ENCODE data around the gene GP9.
"Not testable (repeated sequence)": the region's sequence is repeated elsewhere in the genome, so short reads cannot be mapped to it uniquely, and the experiment has no call there.

GP9 gene

DNA sequence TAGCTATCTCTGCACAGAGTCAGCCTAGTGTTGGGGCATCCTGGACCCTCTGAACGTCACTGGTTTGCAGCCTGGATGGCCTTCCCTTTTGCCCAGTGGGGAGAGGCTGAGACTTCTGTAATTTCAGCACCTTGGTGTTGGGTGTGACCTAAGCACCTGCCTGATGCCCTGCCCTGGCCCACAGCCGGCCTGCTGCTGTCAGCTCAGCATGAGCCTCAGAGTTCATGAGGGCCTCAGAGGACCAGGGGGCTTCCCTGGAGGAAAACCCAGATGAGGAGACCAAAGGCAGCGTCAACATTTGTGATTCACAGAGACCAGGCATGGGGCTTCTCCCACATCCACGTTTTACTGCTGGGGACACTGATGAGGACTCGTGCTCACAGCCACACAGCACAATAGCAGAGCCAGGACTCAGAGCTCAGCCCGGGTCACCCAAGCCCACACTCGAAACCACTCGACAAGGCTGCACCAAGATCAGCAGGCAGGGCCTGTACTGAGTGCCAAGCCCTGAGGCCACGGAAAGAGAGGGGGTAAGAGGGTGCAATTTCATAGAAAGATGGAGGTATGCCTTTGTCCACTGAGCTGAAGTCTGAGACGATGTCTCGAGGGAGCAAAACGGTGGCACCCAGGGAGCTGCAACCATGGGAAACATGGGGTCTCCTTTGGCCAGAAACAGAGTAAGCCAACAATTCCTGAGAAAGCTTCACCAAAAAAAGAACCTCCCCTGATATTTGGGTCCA, 9.9 kb upstream of the GP9 start:
- DNase-seq (ENCODE audit: low read depth in 2 of 2), result no peak

DNA sequence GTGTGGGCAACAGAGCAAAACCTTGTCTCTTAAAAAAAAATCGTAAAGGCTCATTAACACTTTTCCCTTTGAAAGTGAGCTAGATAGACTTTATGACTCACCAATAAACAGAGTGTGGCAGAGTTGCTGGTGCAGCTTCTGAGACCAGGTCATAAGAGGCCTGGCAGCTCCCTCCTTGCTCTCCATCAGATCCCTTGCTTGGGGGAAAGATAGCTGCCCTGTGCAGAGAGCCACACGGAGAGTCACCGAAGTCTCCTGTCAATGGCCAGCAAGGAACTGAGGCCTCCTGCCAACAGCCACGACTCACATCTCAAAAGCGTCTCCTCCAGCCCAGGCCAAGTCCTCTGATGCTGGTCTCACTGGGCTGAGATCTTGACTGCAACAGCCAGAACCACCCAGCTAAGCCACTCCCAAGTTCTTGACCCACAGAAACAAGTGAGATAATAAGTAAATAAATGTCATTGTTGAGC, 8.7 kb upstream of the GP9 start:
- no peak for DNase-seq (ENCODE audit: low read depth in 2 of 2)

DNA sequence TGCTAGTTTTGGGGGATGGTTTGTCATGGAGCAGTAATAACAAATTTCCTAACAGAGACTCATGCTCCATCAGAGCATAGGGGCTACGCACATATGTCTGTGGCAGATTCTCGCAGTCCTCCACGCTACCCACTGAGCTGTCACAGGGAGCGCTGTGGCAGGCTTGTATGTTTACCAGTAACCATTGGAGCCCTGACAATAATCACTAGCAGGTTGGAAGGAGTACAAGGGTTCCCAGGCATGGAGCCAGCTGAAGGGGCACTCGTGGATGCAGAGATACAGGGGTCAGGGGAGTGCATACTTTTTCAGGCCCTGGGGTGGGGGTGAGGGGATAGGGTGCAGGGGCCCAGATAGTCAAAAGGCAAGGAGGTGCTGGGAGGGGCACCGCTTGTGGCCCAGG, 7.9 kb upstream of the GP9 start:
- DNase-seq (ENCODE audit: low read depth in 2 of 2), result no peak

DNA sequence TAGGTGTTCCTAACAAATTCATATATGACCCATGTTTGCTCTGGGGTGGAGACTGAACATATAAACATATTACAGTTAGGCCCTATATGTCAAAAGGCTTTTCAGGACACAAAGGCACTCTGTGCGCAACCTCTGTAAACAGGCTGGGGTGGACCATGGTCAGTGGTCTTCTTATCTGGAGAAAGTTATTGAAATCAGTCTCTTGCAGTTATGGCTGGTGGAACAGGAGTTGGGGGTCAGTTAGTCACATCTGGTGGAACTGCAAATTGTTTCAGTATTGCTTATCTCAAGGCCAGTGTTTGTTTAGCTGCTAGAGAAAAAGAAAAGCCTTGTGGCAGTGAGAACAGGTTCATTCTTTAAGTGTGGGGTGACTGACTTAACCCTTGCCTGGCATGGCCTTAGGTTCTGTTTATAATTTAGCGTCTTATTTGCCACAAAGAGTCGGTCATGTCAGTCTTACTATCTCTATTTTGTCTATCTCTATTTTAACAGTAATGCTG, 5.9 kb upstream of the GP9 start:
- no peak for DNase-seq (ENCODE audit: low read depth in 2 of 2)

DNA sequence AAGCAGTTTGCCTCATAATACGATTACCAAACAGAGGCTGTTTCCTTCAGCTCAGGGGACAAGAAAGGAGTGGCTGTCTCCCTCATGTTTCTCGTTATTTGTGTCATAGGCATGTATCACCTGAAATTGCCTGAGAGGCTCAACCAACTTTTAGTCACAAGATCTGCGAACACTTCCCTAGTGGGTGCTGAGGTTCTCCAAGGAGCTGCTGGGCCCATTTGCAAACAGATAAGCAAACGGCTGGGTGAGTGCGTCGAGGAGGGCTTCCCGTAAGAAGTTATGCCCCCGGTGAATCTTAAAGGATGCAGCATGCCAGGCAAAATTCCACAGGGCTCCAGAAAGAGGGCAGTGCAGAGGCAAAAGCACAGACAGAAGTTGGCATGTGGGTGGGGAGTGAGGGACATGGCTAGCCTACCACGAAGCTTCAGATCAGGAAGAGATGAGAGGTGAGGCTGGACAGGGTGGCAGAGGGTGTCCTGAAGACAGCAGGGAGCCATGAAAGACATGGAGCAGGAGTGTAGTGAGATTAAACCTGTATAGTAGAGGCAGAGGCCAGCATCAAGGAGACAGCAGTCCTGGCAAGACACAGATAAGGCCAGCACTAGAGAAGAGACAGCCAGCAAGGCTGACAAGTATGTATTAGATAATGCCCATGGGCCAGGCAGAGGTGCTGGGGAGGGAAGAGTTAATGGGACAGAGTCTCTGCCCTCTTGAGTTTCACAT, 4.0 kb upstream of the GP9 start:
- DNase-seq (ENCODE audit: low read depth in 2 of 2), result no peak

DNA sequence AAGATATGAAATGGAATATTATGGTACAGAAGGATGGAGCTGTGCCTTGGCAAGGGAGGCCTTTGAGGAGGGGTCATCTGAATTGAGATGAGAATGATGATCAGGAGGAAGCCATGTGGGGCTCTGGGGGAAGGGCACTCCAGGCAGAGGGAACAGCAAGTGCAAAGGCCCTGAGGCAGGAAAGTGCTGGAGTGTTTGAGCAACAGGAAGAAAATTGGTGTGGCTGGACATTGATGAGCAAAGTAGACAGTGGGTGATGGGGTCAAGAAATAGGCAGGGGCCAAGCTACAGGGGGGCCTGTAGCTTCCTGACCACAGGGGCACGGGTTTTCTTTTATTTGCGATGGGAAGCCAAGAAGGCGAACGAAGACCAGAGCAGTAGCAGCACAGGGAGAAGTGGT, 3.3 kb upstream of the GP9 start:
- no peak for DNase-seq (ENCODE audit: low read depth in 2 of 2)

DNA sequence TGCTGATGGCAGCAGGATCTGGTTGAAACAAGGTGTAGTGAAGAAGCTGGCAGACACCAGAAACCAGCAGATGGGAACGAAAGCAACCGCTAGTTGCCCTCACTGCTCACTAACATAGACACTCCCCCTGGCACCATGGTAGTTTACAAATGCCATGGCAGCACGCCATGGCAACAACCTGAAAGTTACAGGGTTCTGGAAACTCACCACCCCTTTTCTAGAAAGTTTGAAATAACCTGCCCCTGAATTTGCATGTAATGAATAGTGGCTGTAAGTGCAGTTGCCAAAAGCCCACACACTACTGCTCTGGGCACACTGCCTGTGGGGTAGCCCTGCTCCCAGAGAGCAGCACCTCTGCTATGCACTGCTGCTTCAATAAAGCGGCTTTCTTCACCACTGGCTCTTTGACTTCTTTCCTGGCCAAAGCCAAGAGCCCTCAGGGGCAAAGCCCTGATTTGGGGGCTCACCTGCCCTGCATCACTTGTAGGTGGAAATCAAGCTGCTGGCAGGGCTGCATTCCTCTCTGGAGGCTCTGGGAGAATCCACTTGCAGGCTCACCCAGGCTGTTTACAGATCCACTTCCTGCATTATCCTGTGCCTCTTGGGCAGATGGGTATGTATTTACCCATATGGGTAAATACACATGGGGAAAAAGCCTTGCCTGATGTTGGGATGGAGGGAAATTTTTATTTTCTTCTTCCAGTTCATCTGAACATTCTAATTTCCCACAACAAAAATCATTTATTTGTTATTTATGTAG, 2.0 kb upstream of the GP9 start:
- no peak for DNase-seq (ENCODE audit: low read depth in 2 of 2)

DNA sequence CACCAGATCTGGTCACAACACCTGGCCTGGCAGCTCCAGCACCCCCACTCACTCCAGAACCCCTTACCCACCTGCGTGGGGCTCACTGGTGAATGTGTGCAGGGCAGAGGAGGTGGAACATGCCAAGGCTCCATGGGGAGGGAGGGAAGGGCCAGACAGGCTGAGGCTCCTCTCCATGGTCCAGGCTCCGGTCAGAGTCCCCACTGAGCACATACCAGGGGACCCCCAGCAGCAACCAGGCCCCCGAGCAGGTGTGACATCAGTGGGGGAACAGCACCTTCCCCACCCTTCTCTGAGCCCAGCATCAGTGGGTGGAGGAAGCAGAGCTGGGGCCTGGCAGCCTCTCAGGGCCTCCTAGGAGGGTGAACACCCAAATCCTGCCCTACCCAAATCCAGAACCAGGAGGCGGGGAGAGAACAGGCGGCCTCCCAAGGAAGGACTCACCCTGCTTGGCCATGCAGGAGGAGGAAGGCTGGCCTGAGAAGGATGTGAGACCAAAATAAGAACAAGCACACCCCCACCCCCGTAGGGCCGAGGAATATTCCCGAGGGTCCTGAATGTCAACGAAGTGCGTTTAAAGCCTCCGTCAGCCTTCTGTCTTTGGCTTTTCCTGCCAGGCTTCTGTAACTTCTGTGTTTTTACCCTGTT, 1.1 kb upstream of the GP9 start:
- DNase-seq (ENCODE audit: low read depth in 2 of 2), result no peak

DNA sequence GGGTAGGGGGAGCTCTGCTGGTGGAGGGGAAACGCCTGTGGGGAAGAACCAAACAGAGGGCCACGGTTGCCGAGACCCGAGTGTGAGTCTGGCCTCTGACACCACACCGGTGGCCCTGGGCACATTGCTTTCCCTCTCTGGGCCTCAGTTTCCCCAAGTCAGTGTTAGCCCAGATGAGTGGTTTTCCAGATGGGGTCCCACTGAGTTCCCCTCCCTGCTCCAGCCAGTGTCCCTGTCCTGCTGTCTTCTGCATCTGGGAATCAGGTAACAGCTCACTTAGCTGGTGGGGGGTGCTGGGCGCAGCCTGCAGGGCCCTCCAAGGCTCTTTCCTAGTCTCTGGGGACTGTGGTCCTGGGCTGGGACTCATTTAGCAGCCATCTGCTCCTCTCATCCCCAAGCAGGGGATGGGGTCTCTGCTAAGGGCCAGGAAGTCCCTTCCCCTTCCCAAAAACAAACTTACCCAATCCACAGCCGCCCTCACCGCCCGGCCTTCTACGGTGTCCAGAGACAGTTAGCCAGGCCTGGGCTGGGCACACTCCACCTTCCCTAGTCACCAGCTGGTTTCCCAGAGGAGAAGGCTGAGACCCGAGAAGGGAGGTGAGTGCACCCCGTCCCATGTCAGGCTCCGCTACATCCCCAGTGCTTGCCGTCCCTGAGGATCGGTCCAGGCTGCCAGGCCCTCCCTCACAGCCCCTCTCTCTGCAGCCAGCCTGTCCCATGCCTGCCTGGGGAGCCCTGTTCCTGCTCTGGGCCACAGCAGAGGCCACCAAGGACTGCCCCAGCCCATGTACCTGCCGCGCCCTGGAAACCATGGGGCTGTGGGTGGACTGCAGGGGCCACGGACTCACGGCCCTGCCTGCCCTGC, 676 bp downstream of the GP9 start:
- DNase-seq (ENCODE audit: low read depth in 2 of 2), result no peak

DNA sequence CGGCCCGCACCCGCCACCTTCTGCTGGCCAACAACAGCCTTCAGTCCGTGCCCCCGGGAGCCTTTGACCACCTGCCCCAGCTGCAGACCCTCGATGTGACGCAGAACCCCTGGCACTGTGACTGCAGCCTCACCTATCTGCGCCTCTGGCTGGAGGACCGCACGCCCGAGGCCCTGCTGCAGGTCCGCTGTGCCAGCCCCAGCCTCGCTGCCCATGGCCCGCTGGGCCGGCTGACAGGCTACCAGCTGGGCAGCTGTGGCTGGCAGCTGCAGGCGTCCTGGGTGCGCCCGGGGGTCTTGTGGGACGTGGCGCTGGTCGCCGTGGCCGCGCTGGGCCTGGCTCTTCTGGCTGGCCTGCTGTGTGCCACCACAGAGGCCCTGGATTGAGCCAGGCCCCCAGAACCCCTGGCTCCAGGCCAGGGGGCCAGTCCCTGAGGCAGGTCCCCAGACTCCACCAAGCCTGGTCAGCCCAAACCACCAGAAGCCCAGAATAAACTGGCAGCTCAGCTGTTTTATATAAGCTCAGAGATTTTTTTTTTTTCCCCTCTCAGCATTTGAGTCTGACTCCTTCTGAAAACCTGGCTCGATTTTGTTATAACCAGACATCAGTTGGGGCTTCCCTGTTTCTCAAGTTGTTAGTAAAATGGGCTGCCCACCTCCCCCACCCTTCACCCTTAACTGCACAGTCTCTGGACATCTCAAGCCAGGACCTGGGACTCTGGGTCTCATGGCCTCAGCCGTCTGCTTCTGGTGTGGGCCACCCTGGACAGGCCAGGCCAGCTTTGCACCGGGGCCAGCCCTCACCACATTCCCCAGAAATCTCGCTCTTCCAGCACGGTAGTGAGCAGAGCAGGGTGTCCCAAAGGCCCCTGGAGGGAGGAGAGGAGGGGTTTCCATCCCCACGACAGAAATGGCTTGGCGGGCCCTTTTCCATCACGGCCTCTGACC, 1.6 kb downstream of the GP9 start:
- DNase-seq (ENCODE audit: low read depth in 2 of 2), result no peak

DNA sequence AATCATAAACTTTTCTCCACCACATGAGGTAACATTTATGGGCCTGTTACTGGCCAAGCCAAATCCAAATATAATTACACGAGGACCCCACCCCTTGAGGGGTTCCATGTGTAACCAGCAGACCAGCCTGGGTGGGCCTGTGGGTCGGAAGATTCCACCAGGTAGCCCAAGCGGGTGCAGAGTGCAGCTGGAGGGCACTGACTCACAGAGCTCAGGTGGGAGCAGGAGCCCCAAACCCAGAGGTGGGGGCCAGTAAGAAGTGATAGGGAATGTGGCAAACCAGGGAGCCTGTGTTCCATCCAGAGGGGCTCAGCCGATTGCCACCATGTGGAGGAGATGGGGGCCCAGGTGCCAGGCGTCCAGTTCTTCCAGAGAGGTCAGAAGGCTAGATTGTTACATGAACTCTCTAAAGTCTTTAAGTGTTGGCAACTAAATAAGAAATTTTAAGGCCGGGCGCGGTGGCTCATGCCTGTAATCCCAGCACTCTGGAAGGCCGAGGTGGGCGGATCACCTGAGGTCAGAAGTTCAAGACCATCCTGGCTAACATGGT, 2.6 kb downstream of the GP9 start:
- no peak for DNase-seq (ENCODE audit: low read depth in 2 of 2)

DNA sequence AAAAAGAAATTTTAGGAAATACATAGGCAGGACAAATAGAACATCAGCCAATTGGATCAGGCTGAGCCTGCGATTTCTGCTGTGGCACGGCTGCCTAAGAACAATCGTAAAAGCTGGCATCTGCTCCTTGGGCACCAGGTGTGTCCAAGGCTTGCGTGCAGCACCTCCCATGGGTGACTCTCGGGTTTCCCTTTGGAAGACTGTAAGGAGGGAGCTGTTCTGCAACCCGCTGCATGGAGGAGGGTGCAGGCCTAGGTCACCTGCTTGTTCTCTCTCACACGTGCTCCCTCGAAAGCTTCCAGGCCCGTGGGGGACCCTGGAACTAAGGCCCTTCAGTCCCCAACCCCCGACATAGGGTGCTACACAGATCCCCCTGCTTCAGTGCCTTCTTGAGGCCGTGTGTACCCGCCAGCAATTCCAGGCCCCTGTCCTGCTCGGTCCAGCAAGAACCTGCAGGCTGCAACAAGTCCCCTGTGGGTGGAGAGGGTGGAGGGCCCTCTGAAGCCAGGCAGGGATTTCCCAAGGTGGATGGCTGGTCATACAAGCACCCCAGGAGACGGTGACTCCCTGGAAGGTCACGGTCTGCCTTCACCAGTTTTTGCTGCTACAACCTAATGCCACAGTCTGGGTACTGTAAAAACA, 3.4 kb downstream of the GP9 start:
- no peak for DNase-seq (ENCODE audit: low read depth in 2 of 2)

DNA sequence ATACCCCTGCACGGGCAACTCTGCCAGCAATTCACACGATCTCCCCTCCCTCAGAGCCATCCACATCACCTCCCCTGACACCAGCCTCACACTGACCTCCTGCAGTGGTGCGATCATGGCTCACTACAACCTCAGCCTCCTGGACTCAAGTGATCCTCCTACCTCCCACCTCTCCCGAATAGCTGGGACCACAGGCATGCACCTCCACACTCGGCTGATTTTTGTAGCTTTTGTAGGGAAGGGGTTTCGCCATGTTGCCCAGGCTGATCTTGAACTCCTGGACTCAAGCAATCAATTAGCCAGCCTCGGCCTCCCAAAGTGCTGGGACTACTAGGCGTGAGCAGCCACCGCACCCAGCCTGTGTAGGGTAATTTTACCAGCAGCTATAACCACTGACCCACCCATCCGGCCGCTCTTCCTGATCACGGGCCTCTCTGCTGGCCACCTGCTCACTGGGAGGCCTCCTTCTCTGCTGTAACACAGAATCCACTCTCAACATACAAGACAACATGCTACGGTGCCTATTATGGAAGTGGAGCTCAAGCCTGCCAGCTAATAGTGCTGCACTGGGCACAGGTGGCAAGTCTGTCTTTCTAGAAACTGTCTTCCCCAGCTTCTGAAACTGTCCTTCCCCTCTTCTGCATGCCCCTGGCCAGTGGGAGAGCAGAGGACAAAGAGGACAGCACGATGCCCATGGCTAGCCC, 4.6 kb downstream of the GP9 start:
- no peak for DNase-seq (ENCODE audit: low read depth in 2 of 2)

DNA sequence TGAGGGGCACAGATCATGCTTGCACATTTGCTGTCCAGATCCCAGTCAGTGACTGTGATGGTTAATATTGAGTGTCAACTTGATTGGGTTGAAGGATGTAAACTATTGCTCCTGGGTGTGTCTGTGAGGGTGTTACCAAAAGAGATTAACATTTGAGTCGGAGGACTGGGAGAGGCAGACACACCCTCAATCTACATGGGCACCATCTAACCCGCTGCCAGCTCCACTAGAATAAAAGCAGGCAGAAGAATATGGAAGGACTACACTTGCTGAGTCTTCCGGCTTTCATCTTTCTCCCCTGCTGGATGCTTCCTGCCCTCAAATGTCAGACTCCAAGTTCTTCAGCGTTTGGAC, 5.1 kb downstream of the GP9 start:
- no peak for DNase-seq (ENCODE audit: low read depth in 2 of 2)

DNA sequence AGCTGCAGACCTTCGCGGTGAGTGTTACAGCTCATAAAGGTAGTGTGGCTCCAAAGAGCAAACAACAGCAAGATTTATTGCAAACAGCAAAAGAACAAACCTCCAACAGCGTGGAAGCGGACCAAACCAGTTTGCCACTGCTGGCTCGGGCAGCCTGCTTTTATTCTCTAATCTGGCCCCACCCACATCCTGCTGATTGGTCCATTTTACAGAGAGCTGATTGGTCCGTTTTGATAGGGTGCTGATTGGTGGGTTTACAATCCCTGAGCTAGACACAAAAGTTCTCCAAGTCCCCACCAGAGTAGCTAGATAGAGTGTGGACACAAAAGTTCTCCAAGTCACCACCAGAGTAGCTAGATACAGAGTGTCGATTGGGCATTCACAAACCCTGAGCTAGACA, 7.1 kb downstream of the GP9 start:
- DNase-seq (ENCODE audit: low read depth in 2 of 2), result peak in 1 of 2 donors; percentile 28

DNA sequence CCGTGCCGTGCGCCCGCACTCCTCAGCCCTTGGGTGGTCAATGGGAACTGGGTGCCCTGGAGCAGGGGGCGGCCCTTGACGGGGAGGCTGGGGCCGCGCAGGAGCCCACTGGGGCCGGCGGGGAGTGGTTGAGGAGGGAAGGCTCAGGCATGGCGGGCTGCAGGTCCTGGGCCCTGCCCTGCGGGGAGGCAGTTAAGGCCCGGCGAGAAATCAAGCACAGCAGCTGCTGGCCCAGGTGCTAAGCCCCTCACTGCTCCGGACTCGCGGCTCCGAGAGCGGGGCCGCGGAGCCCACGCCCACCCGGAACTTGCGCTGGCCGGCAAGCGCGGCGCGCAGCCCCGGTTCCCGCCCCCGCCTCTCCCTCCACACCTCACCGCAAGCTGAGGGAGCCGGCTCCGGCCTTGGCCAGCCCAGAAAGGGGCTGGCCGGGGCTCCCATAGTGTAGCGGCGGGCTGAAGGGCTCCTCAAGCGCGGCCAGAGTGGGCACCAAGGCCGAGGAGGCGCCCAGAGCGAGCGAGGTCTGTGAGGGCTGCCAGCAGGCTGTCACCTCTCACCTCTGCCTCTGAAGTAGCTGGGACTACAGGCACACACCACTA, 7.8 kb downstream of the GP9 start:
- DNase-seq (ENCODE audit: low read depth in 2 of 2), result no peak

DNA sequence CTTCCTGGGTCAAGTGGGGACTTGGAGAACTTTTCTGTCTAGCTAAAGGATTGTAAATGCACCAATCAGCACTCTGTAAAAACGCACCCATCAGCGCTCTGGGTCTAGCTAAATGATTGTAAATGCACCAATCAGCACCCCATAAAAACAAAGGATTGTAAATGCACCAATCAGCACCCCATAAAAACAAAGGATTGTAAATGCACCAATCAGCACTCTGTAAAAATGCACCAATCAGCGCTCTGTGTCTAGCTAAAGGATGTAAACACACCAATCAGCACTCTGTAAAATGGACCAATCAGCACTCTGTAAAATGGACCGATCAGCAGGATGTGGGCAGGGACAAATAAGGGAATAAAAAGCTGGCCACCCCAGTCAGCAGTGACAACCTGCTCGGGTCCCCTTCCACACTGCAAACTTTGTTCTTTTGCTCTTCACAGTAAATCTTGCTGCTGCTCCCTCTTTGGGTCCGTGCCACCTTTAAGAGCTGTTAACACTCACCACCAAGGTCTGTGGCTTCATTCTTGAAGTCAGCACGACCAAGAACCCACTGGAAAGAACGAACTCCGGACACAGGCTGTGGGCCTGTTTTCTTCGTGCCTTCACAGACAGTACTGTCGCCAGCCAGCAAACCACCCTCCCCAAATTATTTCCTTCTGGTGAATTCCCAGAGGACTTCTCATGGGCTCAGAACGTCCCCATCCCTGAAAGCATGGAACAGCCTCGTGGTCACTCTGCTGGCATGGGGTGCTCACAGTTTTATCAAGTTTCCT, 8.9 kb downstream of the GP9 start:
- DNase-seq (ENCODE audit: low read depth in 2 of 2), result not testable (repeated sequence)
